Bronchial epithelial cell (primary cell): ENCODE data around the gene PTGFRN. TPM values are rescaled to one million over a fixed set of nuclear protein-coding genes. Genes with fewer than 3 reads are reported as not detected.

Source experiments
- DNase-seq: peaks from one replicate; pipeline ENCODE4 v3.0.0-alpha.2; 2010; ENCODE audit warnings: low read depth
- FAIRE-seq: peaks from 2 replicates; lab custom pipeline; 2011; peaks lifted over from hg19 to GRCh38; lab: Jason Lieb, UNC
- H3K27me3 ChIP-seq: 2 replicates; pipeline ENCODE4 v1.5.1; 2011; ENCODE audit warnings: low read length; ENCODE audit not compliant: control insufficient read depth, insufficient read depth
- H3K36me3 ChIP-seq: 2 replicates; pipeline ENCODE4 v1.5.1; 2011; ENCODE audit warnings: low read length; ENCODE audit not compliant: control insufficient read depth, insufficient read depth
- H3K4me3 ChIP-seq: 2 replicates; pipeline ENCODE4 v1.5.1; 2011; ENCODE audit warnings: mild to moderate bottlenecking, low read depth, low read length, control low read depth
- total RNA-seq: library from RNA; depleted of rRNA; stranded (reverse); fragments of >200 nt; gene quantifications from 2 replicates; pipeline ENCODE4 v1.2.1, GENCODE V29; 2014
- TF ChIP-seq, protein P1 (sequence below): IDR thresholded peaks from 2 replicates; pipeline ENCODE4 v1.5.1; 2011; ENCODE audit warnings: mild to moderate bottlenecking, moderate library complexity, low read length, control low read depth, inconsistent platforms; ENCODE audit not compliant: insufficient read depth, severe bottlenecking

The PTGFRN gene
- total RNA-seq, 1 donor from 2014 or later: 89.2 TPM

DNA sequence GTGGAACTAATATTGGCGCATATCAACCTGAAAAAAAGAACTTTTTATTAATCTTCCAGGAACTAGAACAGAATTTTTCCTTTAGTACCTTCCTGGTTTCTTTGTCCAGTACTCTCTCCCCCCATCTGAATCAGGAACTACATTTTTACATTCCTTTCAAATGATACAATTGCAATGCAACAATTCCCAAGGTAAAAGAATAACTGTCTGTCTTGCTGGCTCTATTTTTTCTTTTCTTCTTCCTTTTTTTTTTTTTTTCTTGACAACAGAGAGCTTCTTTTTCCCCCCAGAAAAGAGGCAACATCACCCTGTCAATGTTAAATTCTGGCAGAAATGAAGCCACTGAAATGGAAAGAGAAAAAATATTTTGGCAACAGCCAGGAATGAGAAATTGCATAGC is 87.3 kb downstream of the PTGFRN start:
- Histone ChIP-seq H3K27me3 (no peaks in the 10 kb centered on the region), H3K4me3 (no peak overlapping the region), H3K36me3 (no peaks in the 10 kb centered on the region)
- FAIRE-seq (no peak), DNase-seq (peak; percentile 55)
- TF ChIP-seq, protein P1, sequence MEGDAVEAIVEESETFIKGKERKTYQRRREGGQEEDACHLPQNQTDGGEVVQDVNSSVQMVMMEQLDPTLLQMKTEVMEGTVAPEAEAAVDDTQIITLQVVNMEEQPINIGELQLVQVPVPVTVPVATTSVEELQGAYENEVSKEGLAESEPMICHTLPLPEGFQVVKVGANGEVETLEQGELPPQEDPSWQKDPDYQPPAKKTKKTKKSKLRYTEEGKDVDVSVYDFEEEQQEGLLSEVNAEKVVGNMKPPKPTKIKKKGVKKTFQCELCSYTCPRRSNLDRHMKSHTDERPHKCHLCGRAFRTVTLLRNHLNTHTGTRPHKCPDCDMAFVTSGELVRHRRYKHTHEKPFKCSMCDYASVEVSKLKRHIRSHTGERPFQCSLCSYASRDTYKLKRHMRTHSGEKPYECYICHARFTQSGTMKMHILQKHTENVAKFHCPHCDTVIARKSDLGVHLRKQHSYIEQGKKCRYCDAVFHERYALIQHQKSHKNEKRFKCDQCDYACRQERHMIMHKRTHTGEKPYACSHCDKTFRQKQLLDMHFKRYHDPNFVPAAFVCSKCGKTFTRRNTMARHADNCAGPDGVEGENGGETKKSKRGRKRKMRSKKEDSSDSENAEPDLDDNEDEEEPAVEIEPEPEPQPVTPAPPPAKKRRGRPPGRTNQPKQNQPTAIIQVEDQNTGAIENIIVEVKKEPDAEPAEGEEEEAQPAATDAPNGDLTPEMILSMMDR: no peak

DNA sequence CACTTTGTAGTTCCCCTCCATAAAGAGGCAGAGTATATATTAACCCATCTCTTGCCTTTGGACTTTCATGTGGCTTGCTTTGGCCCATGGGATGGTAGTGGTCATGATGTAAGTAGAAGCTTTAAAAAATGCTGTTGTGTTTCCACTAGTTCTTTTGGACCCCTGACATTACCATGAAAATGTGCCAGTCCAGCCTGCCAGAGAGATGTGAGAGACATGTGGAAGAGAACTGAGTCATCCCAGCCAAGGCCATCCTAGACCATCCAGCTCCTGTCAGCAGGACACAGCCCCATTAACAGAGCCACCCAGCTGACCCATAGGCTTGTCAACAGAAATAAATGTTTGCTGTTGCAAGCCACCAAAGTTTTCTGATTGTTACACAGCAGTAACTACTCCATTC is 87.9 kb downstream of the PTGFRN start:
- no peak for FAIRE-seq
- no peak for DNase-seq
- Histone ChIP-seq H3K27me3 (no peaks in the 10 kb centered on the region), H3K36me3 (no peaks in the 10 kb centered on the region), H3K4me3 (no peak overlapping the region)
- TF ChIP-seq, protein P1: no peak

DNA sequence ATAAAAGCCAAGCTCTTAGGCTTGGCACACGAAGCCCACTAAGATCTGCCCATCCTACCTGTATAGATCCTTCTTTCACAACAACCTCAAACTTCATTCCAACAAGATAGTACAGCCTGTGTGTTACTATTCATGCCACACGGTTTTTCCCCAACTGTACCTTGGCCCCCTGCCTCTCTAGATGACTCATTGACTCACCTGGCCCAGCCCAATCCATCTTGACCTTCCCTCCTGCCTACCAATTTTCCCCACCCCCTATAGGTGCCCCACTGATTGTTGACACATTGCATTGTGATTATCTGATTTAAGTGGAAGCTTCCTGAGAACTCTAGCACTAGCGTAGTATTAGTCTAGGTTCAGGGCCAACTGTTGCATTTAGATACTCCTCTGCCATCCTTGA is 89.9 kb downstream of the PTGFRN start:
- H3K27me3 ChIP-seq: no peaks in the 10 kb centered on the region
- H3K4me3 ChIP-seq: no peak overlapping the region
- DNase-seq (peak; percentile 25), FAIRE-seq (no peak)
- H3K36me3 ChIP-seq: no peaks in the 10 kb centered on the region
- TF ChIP-seq, protein P1: no peak

DNA sequence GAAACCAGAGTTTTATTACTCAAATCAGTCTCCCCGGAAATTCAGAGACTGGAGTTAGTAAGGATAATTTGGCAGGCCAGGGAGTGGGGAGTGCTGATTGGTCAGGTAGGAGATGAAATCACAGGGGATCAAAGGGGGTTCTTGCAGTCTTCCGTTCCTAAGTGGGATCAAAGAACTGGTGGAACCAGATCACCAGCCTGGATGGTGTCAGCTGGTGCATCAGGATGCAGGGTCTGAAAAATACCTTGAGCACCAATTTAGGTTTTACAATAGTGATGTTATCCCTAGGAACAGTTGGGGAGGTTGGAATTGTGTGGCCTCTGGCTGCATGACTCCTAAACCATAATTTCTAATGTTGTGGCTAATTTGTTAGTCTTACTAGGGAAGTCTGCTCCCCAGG is 90.4 kb downstream of the PTGFRN start:
- Histone ChIP-seq H3K4me3 (no peak overlapping the region), H3K27me3 (no peaks in the 10 kb centered on the region), H3K36me3 (no peaks in the 10 kb centered on the region)
- TF ChIP-seq, protein P1: no peak
- FAIRE-seq (peak; percentile 50), DNase-seq (no peak)

DNA sequence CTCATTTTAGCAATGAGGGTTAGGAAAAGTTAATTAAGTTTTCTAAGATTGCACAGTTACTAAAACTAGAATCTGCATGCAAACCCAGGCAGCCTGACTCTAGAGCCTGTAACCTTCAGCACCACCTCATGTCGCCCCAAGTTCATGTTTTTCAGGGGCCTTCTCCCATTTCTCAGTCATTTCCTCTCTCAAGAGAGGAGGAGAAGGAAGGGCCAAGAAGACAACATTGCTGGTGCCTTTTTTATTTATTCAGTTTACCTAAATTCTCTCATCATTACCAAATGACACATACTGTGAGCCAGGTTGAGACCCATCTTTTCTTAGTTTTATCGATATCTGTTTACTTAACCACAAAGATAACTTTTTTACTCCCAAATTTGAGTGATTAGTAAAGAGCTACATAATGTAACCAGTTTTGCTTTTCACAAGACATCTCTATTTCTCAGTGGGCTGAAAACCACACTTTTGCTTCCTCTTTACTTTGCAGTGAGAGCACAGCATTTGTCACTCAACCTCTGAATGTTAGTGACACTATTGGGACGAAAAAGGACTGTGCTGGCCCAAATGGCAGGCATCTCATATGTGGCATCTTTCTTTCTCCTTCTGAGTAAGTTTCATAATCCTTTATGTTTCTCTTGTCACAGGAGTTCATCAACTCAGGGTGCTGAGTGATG is 91.7 kb downstream of the PTGFRN start, which contains the start of gene CD101:
CD101 (plus strand) TSS at position 507 of the 674 bp plus-strand sequence; CDS start at position 565, 58 bp downstream.
- FAIRE-seq: no peak

More for the DNA sequence above, 91.7 kb downstream of the PTGFRN start, which contains the start of gene CD101:
- H3K27me3 ChIP-seq: no peaks in the 10 kb centered on the region
- H3K4me3 ChIP-seq: no peak within 1 kb of the TSS
- DNase-seq: no peak
- TF ChIP-seq, protein P1: no peak
- H3K36me3 ChIP-seq: no peaks in the 10 kb centered on the region
